GM21360 (cell line): Measurements from ENCODE around the gene SLC15A3.
"Not testable (repeated sequence)": the region's sequence is repeated elsewhere in the genome, so short reads cannot be mapped to it uniquely, and the experiment has no call there.

Experiments
- ATAC-seq: cut with Tn5 transposase; IDR thresholded peaks from one replicate; pipeline ENCODE4 v1.9.1; 2021; ENCODE audit warnings: mild to moderate bottlenecking, moderate library complexity; ENCODE audit not compliant: unreplicated experiment

The SLC15A3 gene

DNA sequence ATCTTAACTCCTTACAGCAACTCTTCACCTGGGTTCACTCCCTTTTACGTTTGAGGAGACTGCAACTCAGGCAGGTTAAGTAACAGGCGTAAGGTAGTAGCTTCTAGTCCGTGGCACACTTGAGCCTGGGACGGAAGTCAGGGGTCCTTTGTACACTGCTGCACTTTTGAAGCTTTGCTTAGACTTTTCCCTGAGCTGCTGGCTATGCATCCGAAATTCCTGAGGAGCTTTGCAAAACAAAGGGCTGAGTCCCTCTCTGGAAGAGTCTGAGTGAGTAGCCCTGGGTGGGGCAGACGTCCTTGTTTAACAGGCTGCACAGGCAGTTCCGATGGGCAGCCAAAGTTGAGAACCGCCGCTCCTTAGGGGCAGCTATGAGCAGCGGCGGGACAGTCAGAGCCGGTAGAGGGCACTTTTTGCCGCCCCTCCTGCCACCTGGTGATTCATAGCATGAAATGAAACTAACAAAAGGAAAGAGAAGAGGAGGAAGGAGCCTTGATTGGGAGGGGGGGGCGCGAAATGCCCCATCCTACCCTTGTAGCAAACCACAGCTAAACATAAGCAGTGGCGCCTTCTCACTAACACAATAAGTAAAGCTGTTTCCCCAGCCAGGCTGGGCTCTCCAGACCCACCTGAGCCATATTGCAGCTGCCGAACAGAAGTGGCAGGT is 36.6 kb downstream of the SLC15A3 start:
- peak; percentile 32 for ATAC-seq

- ATAC-seq: peak; percentile 0
Observed at GRCh38 chr11:60914633-60915247, 37.2 kb downstream of the SLC15A3 start.

DNA sequence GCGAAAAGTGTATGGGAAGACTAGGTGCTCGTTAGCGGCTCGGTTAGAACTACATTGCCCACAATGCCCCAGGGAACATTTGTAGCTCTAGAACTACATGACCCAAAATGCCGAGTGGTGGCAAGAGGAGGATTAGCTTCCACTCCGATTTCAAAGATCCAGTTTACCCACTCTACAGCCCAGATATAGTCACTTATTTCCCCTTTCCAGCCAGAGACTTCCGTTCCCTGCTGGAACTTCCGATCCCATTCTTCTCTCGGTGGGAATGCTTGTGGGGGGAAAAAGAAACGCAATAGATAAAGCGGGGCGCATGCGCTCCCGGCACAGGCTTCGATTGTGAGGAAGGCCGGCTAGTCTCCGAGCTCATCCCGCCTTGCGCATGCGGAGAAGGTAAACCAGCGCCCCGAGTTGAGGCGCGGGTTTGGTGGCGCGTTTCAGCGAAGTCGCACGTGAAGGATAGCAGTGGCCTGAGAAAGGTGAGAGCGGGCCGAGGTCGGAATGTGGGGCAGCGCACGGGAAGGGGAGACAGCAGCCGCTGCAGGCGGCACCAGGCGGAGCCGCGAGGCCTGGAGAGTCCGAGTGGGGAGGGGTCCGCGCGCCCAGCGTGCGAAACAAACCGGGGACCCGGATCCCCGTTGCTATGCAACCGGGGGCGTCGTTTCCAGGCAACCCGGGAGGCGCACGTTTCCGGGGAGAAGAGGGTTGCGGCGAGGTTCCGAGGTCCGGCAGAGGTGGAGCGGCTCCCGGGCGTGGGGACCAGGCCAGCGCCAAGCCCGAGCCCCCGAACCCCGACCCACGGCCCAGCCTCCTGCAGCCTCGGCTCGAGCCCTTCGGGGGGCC is 38.0 kb downstream of the SLC15A3 start, which contains the start of gene TMEM109:
Gene TMEM109 (plus strand): TSS at position 366 of the 840 bp plus-strand sequence. CDS start 5,536 bp downstream, outside the sequence.
- ATAC-seq: peak; percentile 41

GRCh38 chr11:60912851-60913528 is 39.0 kb downstream of the SLC15A3 start:
- no peak for ATAC-seq

DNA sequence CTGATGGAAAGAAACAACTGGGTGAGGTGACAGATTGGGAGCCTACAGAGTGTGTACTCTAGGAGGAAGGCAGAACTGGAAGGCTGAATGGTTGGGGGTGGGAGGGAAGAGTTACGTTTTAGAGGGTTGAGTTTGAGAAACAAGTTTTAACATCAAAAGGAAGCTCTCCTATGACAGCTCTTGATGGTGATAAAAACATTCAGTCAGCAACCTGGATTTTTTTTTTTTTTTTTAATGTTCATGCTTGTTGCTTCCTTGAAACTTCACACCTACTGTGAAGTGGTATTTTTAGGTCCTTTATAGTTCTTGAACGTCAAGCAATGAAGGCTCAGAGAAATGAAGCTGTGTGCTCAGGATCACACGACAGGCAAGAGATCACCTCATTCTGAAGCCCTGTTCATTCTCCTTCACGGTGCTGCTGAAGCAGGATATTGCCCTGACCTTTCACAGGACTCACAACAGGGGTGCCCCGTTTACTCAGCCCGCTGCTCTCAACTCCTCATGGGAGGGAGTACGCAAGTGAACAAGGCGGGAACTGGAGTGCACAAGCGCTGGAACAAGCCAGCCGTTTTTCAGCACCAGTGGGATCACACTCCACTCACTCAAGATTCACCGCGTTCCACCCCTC is 39.6 kb downstream of the SLC15A3 start:
- ATAC-seq: no peak

DNA sequence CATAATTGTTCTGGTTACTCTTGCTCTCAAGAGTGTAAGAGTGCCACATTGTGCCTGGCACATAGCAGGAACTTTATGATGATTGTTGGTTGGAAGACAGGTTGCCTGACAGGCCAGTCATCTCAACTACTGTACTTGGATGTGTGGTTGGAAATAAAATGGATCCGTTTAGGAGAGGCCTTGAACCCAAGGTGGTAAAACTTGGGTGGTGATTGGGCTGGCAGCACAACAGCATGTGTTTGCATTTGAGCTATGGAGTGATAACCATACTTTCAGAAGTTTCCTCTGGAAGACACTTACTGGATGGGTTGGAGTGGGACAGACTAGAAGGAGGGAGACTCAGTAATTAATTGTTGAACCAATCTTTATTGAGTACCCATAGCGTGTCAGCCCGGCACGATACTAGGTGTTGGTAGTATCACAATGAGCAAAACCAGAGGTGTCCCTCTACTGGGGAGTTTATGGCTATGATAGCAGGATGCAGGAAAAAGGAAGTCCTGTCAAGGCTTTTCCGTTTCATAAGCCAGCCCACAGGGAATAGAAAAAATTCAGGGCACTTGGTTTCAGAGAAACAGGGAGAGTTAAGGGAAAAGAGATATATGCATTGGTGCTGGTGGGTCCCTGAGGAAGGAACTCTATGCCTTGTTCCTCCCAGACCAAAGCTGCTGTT is 41.1 kb downstream of the SLC15A3 start:
- no peak for ATAC-seq

DNA sequence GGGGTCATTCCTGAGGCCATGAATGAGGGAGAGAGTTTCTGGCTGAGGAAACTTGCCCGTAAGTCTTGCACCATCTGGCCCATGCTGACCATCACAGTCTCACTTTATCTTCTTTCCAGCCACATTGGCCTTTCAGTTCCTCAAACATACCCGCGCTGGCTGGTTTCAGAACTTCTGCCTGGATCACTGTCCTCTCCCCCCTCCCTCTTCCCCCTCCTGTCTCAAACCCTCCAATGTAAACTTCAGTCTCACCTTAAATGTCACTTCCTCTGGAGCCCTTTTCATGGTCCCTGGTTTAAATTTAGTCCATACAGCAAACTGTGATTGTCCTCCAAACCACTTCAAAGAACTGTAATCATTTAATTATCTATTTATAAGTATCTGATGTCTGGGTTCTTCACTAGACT is 41.7 kb downstream of the SLC15A3 start:
- ATAC-seq: peak; percentile 29

GRCh38 chr11:60909680-60910280 is 42.2 kb downstream of the SLC15A3 start:
- ATAC-seq: not testable (repeated sequence)

GRCh38 chr11:60908803-60909202 is 43.2 kb downstream of the SLC15A3 start:
- ATAC-seq: no peak

DNA sequence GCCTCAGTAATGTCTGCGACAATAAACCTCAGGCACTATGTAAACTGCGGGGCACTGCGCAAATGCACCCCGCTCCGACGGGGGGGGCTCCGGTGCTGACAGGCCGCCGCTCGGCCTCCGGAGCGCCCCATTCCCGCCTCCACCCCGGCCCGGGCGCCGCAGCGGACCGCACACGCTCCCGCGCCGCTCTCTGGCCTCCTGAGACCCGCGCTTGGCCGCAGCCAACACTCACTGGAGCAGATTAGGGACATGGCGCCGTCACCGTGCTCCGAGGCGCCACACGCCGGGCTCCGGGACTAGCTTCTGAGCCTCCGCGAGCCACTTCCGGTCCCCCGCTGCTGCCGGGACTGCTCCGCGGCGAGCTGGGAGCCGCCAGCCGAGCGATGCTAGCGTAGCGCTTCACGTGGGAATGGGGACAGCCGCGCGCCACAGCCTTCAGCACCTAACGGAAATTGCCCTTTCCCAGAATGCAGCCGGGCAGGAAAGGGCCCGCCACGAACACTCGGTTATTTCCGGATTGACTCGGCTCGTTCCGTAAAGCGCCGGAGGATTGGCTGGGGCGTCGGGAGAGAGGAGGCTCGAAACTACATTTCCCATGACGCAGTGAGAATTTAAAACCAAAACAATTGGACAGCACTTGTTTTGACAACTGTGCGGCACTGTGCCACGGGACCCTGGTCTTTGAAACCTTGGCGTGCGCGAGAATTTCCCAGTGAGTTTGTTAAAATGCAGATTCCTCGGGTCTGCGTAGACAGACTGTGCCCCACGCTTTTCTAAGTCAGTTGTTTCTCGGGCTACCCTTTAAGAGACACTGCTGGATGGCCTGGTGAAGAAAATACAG is 45.6 kb downstream of the SLC15A3 start, which contains the start of gene PRPF19:
Gene PRPF19 (minus strand): TSS at position 454 of the 841 bp plus-strand sequence. CDS start 203 bp downstream, at position 251.
- ATAC-seq: peak; percentile 64

GRCh38 chr11:60905551-60906113 is 46.3 kb downstream of the SLC15A3 start:
- no peak for ATAC-seq

DNA sequence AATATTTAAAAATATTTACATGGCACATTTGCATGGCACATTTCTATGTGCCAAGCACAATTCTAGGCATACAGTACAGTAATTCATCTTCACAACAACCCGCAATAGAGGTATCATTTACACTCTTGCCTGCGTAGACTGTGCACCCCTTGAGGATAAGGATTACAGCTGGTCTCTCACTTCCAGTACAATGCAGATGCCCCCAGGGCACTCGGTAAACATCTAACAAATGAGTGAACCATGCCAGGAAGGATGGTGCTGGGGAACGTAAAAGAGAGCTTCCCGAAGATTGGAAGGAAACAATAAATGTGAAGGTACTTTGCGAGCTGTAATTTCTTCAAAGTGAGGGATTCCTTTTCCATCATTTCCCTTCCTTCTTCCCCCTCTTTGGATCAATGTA is 46.9 kb downstream of the SLC15A3 start:
- no peak for ATAC-seq

DNA sequence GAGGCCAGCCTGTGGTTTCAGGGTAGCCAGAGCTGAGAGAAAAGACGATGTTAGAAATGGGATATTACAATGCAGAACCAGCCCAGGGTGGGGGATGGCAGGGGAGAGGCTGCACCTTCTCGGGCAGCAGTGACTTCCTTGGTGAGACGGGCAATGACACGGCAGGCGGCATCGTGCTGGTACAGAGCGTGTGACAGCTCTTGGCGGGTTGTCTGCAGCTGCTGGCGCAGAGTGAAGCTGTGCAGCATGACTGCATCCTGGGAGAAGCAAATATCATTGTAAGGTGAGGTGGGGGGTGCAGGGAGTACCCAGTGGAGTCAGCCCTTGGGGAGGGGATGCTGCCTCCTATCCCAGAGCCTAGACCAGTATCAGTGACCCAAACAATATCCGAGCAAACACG is 49.4 kb downstream of the SLC15A3 start:
- no peak for ATAC-seq

DNA sequence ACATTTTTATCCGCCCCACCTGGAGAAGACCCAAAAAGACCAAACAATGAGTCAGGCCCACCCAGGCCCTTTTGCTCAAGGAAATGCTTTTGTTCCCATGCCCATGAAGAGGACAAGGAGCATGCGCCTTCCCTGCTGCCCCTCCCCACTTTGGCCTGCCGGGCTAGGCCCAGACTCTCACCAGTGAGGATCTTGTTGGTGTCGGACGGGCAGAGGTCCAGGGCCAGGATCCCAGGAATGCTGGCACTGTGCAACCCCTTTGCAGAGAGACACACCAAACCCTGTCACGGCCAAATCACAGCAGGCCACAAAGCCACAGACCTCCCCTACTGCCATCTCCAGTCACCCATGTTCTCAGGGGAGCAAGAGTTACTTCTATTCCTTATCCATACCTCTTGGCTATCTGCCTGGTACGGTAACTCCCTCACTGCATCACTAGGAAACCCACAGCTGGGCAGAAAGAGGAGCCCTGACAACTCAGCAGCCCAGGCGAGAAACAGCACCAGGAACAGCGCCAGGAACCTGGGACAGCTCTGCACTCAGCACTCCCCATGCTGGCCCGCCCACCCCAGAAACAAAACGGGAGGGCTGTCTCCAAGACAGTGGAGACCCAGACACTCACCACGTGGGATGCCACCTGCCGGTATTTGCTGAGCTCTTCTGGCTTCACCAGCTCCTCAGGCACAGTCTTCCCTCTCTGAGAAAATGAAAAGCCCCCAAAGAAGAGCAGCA is 51.1 kb downstream of the SLC15A3 start:
- no peak for ATAC-seq

GRCh38 chr11:60899977-60900376 is 52.0 kb downstream of the SLC15A3 start:
- no peak for ATAC-seq

GRCh38 chr11:60899046-60899936 is 52.7 kb downstream of the SLC15A3 start:
- ATAC-seq: no peak

DNA sequence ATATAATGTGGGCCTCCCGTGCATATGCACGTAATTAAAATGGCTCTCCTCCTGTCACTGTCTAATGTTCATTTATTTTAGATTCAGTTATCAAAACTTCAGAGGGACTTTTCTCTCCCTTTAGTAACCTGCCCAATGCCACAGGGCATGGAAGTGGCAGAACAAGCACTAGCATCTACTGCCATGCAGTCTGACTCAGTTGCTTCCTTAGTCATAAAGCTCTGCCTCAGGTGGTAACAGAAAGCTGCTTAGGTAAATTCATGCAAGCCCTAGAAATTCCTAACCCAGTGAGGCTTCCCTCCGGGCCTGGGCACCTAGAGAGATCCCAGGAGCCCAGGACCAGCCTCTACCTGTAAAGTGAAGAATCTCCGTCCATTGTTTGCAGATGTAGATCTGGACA is 54.5 kb downstream of the SLC15A3 start:
- ATAC-seq: no peak
